RWPE2 (cell line): ENCODE data around the gene PPP1R1C.

Experiments
- ATAC-seq: fragments of 200-7000 bp; cut with Tn5 transposase; 3 replicates; pipeline ENCODE4 v1.9.1; 2021; ENCODE audit warnings: low read depth
- DNase-seq: peaks from one replicate; pipeline ENCODE4 v3.0.0-alpha.2; 2020; ENCODE audit warnings: low spot score
- H3K27ac ChIP-seq: fragments of 450-650 bp; 2 replicates; pipeline ENCODE4 v1.5.1; 2017; ENCODE audit warnings: mild to moderate bottlenecking; ENCODE audit not compliant: poor library complexity, severe bottlenecking
- H3K27me3 ChIP-seq: fragments of 250-450 bp; sonication (Bioruptor Pico); 2 replicates; pipeline ENCODE4 v1.5.1; 2021; ENCODE audit warnings: mild to moderate bottlenecking, moderate library complexity; ENCODE audit not compliant: insufficient read depth, poor library complexity, severe bottlenecking
- H3K36me3 ChIP-seq: fragments of 250-450 bp; sonication (Bioruptor Pico); 2 replicates; pipeline ENCODE4 v1.5.1; 2020; ENCODE audit warnings: low read depth, mild to moderate bottlenecking, moderate library complexity
- H3K4me1 ChIP-seq: fragments of 250-450 bp; sonication (Bioruptor Pico); 2 replicates; pipeline ENCODE4 v1.5.1; 2021; ENCODE audit warnings: mild to moderate bottlenecking, moderate library complexity; ENCODE audit not compliant: insufficient read depth, poor library complexity, severe bottlenecking
- H3K4me3 ChIP-seq: fragments of 250-450 bp; sonication (Bioruptor Pico); 2 replicates; pipeline ENCODE4 v1.5.1; 2021; ENCODE audit warnings: mild to moderate bottlenecking, moderate library complexity; ENCODE audit not compliant: severe bottlenecking
- H3K9me3 ChIP-seq: fragments of 250-450 bp; sonication (Bioruptor Pico); 2 replicates; pipeline ENCODE4 v1.5.1; 2021; ENCODE audit warnings: mild to moderate bottlenecking, moderate library complexity; ENCODE audit not compliant: severe bottlenecking
- CTCF ChIP-seq: fragments of 450-650 bp; IDR thresholded peaks from one replicate; pipeline ENCODE4 v1.5.1; 2017; ENCODE audit warnings: mild to moderate bottlenecking, moderate library complexity; ENCODE audit not compliant: poor library complexity, severe bottlenecking

PPP1R1C gene

GRCh38 chr2:182166406-182166805 is 180.8 kb downstream of the PPP1R1C start:
- no peak for ATAC-seq
- H3K36me3 ChIP-seq = no peaks in the 10 kb centered on the region
- H3K27ac ChIP-seq = no peak overlapping the region
- no peak overlapping the region for H3K4me3 ChIP-seq
- H3K9me3 ChIP-seq = no peaks in the 10 kb centered on the region
- no peak for TF ChIP-seq CTCF
- no peaks in the 10 kb centered on the region for H3K27me3 ChIP-seq
- DNase-seq = no peak
- H3K4me1 ChIP-seq = no peaks in the 10 kb centered on the region

- no peak for TF ChIP-seq CTCF
- DNase-seq (no peak), ATAC-seq (no peak)
- Histone ChIP-seq H3K4me1 (no peaks in the 10 kb centered on the region), H3K27ac (no peak overlapping the region), H3K27me3 (no peaks in the 10 kb centered on the region), H3K36me3 (no peaks in the 10 kb centered on the region), H3K4me3 (no peak overlapping the region), H3K9me3 (no peaks in the 10 kb centered on the region)
Observed at GRCh38 chr2:182166841-182167240, 181.2 kb downstream of the PPP1R1C start.
